ENCODE measurements around the gene ANKRD10.
"Not testable (repeated sequence)": the region's sequence is repeated elsewhere in the genome, so short reads cannot be mapped to it uniquely, and the experiment has no call there.

ANKRD10 gene

GRCh38 chr13:110915057-110915873, at the start of gene ANKRD10:
ANKRD10 (minus strand) TSS chr13:110915069; CDS start chr13:110914934, 135 bp downstream.
- DNase-seq (ENCODE audit: low read depth in 2 of 2, low spot score in 1 of 2), result peak; percentile 83 to 86

GRCh38 chr13:110964229-110965037, 49.6 kb upstream of the ANKRD10 start:
- no peak for DNase-seq (ENCODE audit: low read depth in 2 of 2, low spot score in 1 of 2)

GRCh38 chr13:110963554-110963970, 48.7 kb upstream of the ANKRD10 start:
- no peak for DNase-seq (ENCODE audit: low read depth in 2 of 2, low spot score in 1 of 2)

GRCh38 chr13:110961959-110962358, 47.1 kb upstream of the ANKRD10 start:
- DNase-seq (ENCODE audit: low read depth in 2 of 2, low spot score in 1 of 2), result no peak

- no peak for DNase-seq (ENCODE audit: low read depth in 2 of 2, low spot score in 1 of 2)
These were observed 45.3 kb upstream of the ANKRD10 start for GRCh38 chr13:110960204-110960603.

- no peak for DNase-seq (ENCODE audit: low read depth in 2 of 2, low spot score in 1 of 2)
These were observed 43.1 kb upstream of the ANKRD10 start for GRCh38 chr13:110957931-110958330.

GRCh38 chr13:110957181-110957884, 42.5 kb upstream of the ANKRD10 start:
- no peak for DNase-seq (ENCODE audit: low read depth in 2 of 2, low spot score in 1 of 2)

- not testable (repeated sequence) for DNase-seq (ENCODE audit: low read depth in 2 of 2, low spot score in 1 of 2)
These were observed 41.3 kb upstream of the ANKRD10 start for GRCh38 chr13:110956216-110956615.

GRCh38 chr13:110955608-110956007, 40.7 kb upstream of the ANKRD10 start:
- DNase-seq (ENCODE audit: low read depth in 2 of 2, low spot score in 1 of 2), result not testable (repeated sequence)

GRCh38 chr13:110955072-110955503, 40.2 kb upstream of the ANKRD10 start:
- not testable (repeated sequence) for DNase-seq (ENCODE audit: low read depth in 2 of 2, low spot score in 1 of 2)

- DNase-seq (ENCODE audit: low read depth in 2 of 2, low spot score in 1 of 2), result not testable (repeated sequence)
These were observed 39.7 kb upstream of the ANKRD10 start for GRCh38 chr13:110954533-110954920.

- DNase-seq (ENCODE audit: low read depth in 2 of 2, low spot score in 1 of 2), result no peak
These were observed 39.1 kb upstream of the ANKRD10 start for GRCh38 chr13:110953833-110954532.

GRCh38 chr13:110953416-110953815, 38.5 kb upstream of the ANKRD10 start:
- no peak for DNase-seq (ENCODE audit: low read depth in 2 of 2, low spot score in 1 of 2)

- not testable (repeated sequence) for DNase-seq (ENCODE audit: low read depth in 2 of 2, low spot score in 1 of 2)
These were observed 37.3 kb upstream of the ANKRD10 start for GRCh38 chr13:110952135-110952534.

GRCh38 chr13:110950819-110951570, 36.1 kb upstream of the ANKRD10 start:
- no peak for DNase-seq (ENCODE audit: low read depth in 2 of 2, low spot score in 1 of 2)

GRCh38 chr13:110950356-110950755, 35.5 kb upstream of the ANKRD10 start:
- DNase-seq (ENCODE audit: low read depth in 2 of 2, low spot score in 1 of 2), result no peak

GRCh38 chr13:110949628-110950027, 34.8 kb upstream of the ANKRD10 start:
- no peak for DNase-seq (ENCODE audit: low read depth in 2 of 2, low spot score in 1 of 2)

- DNase-seq (ENCODE audit: low read depth in 2 of 2, low spot score in 1 of 2), result no peak
These were observed 34.2 kb upstream of the ANKRD10 start for GRCh38 chr13:110949116-110949515.

GRCh38 chr13:110947338-110947737, 32.5 kb upstream of the ANKRD10 start:
- DNase-seq (ENCODE audit: low read depth in 2 of 2, low spot score in 1 of 2), result not testable (repeated sequence)

Measured in stimulated activated CD8-positive, alpha-beta memory T cell treated with anti-CD3 and anti-CD28 coated beads, Interleukin-4, amount 100 ng/mL, for 1 hour (primary cell).